ENCODE measurements around the gene EIF2S3B.

DNA sequence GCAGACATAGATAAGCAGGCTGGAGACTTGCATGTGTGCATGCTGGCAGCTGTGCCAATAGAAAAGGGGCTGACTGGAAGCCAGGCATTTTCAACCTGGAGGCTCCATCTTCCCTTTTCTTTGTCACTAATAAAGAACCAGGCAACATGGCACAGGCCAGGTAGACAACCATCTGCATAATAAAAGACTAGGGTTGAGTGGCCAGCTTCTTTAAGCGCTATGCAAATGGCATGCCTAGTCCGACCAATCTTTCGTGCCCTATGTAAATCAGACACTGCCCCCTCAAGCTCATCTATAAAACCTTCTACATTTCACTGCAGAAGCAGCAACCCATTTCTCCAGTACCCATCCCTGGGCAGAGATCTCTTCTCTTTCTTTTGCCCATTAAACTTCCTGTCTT, 47.9 kb upstream of the EIF2S3B start:
- no peak for TF ChIP-seq EP300 (IDR thresholded peaks at IDR 0.05; ENCODE audit: borderline replicate concordance)
- TF ChIP-seq, protein P1, sequence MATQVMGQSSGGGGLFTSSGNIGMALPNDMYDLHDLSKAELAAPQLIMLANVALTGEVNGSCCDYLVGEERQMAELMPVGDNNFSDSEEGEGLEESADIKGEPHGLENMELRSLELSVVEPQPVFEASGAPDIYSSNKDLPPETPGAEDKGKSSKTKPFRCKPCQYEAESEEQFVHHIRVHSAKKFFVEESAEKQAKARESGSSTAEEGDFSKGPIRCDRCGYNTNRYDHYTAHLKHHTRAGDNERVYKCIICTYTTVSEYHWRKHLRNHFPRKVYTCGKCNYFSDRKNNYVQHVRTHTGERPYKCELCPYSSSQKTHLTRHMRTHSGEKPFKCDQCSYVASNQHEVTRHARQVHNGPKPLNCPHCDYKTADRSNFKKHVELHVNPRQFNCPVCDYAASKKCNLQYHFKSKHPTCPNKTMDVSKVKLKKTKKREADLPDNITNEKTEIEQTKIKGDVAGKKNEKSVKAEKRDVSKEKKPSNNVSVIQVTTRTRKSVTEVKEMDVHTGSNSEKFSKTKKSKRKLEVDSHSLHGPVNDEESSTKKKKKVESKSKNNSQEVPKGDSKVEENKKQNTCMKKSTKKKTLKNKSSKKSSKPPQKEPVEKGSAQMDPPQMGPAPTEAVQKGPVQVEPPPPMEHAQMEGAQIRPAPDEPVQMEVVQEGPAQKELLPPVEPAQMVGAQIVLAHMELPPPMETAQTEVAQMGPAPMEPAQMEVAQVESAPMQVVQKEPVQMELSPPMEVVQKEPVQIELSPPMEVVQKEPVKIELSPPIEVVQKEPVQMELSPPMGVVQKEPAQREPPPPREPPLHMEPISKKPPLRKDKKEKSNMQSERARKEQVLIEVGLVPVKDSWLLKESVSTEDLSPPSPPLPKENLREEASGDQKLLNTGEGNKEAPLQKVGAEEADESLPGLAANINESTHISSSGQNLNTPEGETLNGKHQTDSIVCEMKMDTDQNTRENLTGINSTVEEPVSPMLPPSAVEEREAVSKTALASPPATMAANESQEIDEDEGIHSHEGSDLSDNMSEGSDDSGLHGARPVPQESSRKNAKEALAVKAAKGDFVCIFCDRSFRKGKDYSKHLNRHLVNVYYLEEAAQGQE (IDR thresholded peaks at IDR 0.05; ENCODE audit: low read depth): no peak
- TF ChIP-seq CEBPB (IDR thresholded peaks at IDR 0.05): no peak
- TF ChIP-seq, protein P2, sequence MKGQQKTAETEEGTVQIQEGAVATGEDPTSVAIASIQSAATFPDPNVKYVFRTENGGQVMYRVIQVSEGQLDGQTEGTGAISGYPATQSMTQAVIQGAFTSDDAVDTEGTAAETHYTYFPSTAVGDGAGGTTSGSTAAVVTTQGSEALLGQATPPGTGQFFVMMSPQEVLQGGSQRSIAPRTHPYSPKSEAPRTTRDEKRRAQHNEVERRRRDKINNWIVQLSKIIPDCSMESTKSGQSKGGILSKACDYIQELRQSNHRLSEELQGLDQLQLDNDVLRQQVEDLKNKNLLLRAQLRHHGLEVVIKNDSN (IDR thresholded peaks at IDR 0.05): no peak
- no peak for TF ChIP-seq ZBTB7A (IDR thresholded peaks at IDR 0.05; ENCODE audit: low read depth)
- TF ChIP-seq, protein P3, sequence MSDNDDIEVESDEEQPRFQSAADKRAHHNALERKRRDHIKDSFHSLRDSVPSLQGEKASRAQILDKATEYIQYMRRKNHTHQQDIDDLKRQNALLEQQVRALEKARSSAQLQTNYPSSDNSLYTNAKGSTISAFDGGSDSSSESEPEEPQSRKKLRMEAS (IDR thresholded peaks at IDR 0.05): no peak
- no peak for TF ChIP-seq TEAD4 (IDR thresholded peaks at IDR 0.05)
- TF ChIP-seq CREB1 (IDR thresholded peaks at IDR 0.05; ENCODE audit: low read depth): no peak
- no peak for TF ChIP-seq TAF1 (IDR thresholded peaks at IDR 0.05; ENCODE audit: low read depth)
- no peak for TF ChIP-seq YY1 (IDR thresholded peaks at IDR 0.05; ENCODE audit: low read depth)
- TF ChIP-seq RAD21 (IDR thresholded peaks at IDR 0.05; ENCODE audit: low read depth): no peak
- no peak for TF ChIP-seq EGR1 (IDR thresholded peaks at IDR 0.05)
- TF ChIP-seq FOXM1 (IDR thresholded peaks at IDR 0.05; ENCODE audit: borderline replicate concordance, low read depth): no peak

Measured in Ishikawa (cell line).